ENCODE data around the gene DISC1. TPM values are rescaled to one million over a fixed set of nuclear protein-coding genes. Genes with fewer than 3 reads are reported as not detected.

The DISC1 gene
- total and polyA plus RNA-seq, 2 donors (not counting 3 experiments of a cell fraction or from before 2014, with no cell fraction given) = 3.3 to 14.7 TPM

DNA sequence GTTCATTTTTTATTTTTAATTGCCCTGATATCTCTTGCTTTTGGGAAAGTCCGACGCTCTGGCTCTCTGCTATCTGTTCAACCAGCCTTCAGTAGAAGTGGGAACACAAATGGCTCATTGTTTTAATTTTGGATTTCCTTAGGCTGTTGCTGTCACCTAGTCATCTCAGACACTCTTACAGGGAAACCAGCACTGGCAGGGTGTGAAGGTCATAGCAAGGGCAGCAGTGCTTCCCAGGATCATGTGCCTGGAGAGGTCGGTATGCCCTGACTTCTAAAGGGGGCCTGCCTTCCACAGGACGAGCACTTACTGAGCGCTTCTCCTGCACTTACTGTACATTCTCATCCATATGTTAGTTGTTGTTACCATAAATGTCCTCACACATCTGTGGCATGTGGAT, 224.2 kb downstream of the DISC1 start:
- H3K36me3 ChIP-seq (ENCODE audit: control insufficient read depth in 2 of 2, extremely low read depth in 1 of 2, insufficient read depth in 2 of 2, low read length in 2 of 2) = no peaks in the 10 kb centered on the region
- POLR2A ChIA-PET = no interaction called here
- H4K20me1 ChIP-seq (replicated peaks; ENCODE audit: control insufficient read depth, extremely low read depth, insufficient read depth, low read length) = no peaks in the 10 kb centered on the region
- TF ChIP-seq EZH2 (IDR thresholded peaks at IDR 0.05; ENCODE audit: borderline replicate concordance, low read depth, low read length, severe bottlenecking) (no peak), JUN (IDR thresholded peaks at IDR 0.05; ENCODE audit: borderline replicate concordance, insufficient read depth, insufficient read length, low read depth) (no peak), FOS (IDR thresholded peaks at IDR 0.05; ENCODE audit: borderline replicate concordance, insufficient read depth, low read length) (no peak), GATA2 (IDR thresholded peaks at IDR 0.05; ENCODE audit: insufficient read depth, insufficient read length, low read depth, low read length) (no peak), POLR2AphosphoS5 (IDR thresholded peaks at IDR 0.05; ENCODE audit: insufficient read depth, low read depth, low read length) (no peak), POLR2A (IDR thresholded peaks at IDR 0.05; ENCODE audit: low read depth, low read length) (no peak), MYC (IDR thresholded peaks at IDR 0.05; ENCODE audit: low read depth, low read length) (no peak)
- TF ChIP-seq, protein P1, sequence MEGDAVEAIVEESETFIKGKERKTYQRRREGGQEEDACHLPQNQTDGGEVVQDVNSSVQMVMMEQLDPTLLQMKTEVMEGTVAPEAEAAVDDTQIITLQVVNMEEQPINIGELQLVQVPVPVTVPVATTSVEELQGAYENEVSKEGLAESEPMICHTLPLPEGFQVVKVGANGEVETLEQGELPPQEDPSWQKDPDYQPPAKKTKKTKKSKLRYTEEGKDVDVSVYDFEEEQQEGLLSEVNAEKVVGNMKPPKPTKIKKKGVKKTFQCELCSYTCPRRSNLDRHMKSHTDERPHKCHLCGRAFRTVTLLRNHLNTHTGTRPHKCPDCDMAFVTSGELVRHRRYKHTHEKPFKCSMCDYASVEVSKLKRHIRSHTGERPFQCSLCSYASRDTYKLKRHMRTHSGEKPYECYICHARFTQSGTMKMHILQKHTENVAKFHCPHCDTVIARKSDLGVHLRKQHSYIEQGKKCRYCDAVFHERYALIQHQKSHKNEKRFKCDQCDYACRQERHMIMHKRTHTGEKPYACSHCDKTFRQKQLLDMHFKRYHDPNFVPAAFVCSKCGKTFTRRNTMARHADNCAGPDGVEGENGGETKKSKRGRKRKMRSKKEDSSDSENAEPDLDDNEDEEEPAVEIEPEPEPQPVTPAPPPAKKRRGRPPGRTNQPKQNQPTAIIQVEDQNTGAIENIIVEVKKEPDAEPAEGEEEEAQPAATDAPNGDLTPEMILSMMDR (IDR thresholded peaks at IDR 0.05; ENCODE audit: extremely low read depth in 1 of 2, insufficient read depth in 1 of 2, low read depth in 1 of 2, low read length in 2 of 2) = no peak
- TF ChIP-seq, protein P2, sequence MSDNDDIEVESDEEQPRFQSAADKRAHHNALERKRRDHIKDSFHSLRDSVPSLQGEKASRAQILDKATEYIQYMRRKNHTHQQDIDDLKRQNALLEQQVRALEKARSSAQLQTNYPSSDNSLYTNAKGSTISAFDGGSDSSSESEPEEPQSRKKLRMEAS (IDR thresholded peaks at IDR 0.05; ENCODE audit: insufficient read depth, insufficient read length) = no peak
- DNase-seq (ENCODE audit: low read depth, low spot score) = no peak
- H3K4me3 ChIP-seq (replicated peaks in 1 of 3; ENCODE audit: insufficient read depth in 1 of 3, low read depth in 1 of 3, low read length in 3 of 3) = no peak overlapping the region
- no peak overlapping the region for H2AFZ ChIP-seq (ENCODE audit: low read depth, low read length)
- no peaks in the 10 kb centered on the region for H3K4me1 ChIP-seq (ENCODE audit: control insufficient read depth, extremely low read depth, insufficient read depth, low read length)
- no peak overlapping the region for H3K9ac ChIP-seq (replicated peaks; ENCODE audit: extremely low read depth, insufficient read depth, low read length)
- no peaks in the 10 kb centered on the region for H3K79me2 ChIP-seq (ENCODE audit: control insufficient read depth, insufficient read depth, low read length)
- no peaks in the 10 kb centered on the region for H3K9me3 ChIP-seq (replicated peaks; ENCODE audit: control insufficient read depth, insufficient read depth, low read length)
- intact Hi-C loops (cut with micrococcal nuclease) = no loop called here
- no peak for FAIRE-seq
- dilution Hi-C loops (cut with MboI; ENCODE audit: extremely low pct_ligation_motif_present, low sequenced_read_pairs) = no loop called here
- H3K9me1 ChIP-seq (replicated peaks; ENCODE audit: control insufficient read depth, extremely low read depth, insufficient read depth, low read length) = no peaks in the 10 kb centered on the region
- no peaks in the 10 kb centered on the region for H3K27me3 ChIP-seq (ENCODE audit: control insufficient read depth in 2 of 2, insufficient read depth in 2 of 2, low read length in 2 of 2)
- BruUV-seq (replicated peaks) = no TSS peak
- CTCF ChIA-PET = no interaction called here
- no peak overlapping the region for H3K27ac ChIP-seq (ENCODE audit: insufficient read depth, low read depth, low read length)
- no peak overlapping the region for H3K4me2 ChIP-seq (ENCODE audit: insufficient read depth, low read length)
